SK-N-SH treated with all-trans-retinoic acid at 6 μM for 48 hours (cell line): ENCODE data around the gene OR52K1.

Experiments
- ATAC-seq: fragments of 200-7000 bp; cut with Tn5 transposase; 3 replicates; pipeline ENCODE4 v1.9.1; 2020; ENCODE audit warnings: mild to moderate bottlenecking, moderate library complexity
- BACH2 ChIP-seq: fragments of 250-450 bp; sonication (Bioruptor Pico); IDR thresholded peaks from 2 replicates; pipeline ENCODE4 v1.9.0; 2021; ENCODE audit warnings: mild to moderate bottlenecking, borderline replicate concordance
- CREB5 ChIP-seq: fragments of 250-450 bp; sonication (Bioruptor Pico); IDR thresholded peaks from 2 replicates; pipeline ENCODE4 v1.5.1; 2020; ENCODE audit warnings: low read depth, mild to moderate bottlenecking, moderate library complexity
- CSDC2 ChIP-seq: fragments of 250-450 bp; sonication (Bioruptor Pico); IDR thresholded peaks from 2 replicates; pipeline ENCODE4 v1.5.0; 2020; ENCODE audit warnings: mild to moderate bottlenecking, moderate library complexity
- ESRRG ChIP-seq: fragments of 250-450 bp; sonication (Bioruptor Pico); IDR thresholded peaks from 2 replicates; pipeline ENCODE4 v1.6.1; 2021; ENCODE audit warnings: mild to moderate bottlenecking
- GLIS3 ChIP-seq: fragments of 250-450 bp; sonication (Bioruptor Pico); IDR thresholded peaks from 2 replicates; pipeline ENCODE4 v1.5.0; 2020; ENCODE audit warnings: mild to moderate bottlenecking, moderate library complexity
- ISL1 ChIP-seq: fragments of 250-450 bp; sonication (Bioruptor Pico); IDR thresholded peaks from 2 replicates; pipeline ENCODE4 v2.1.2; 2022; ENCODE audit warnings: mild to moderate bottlenecking, moderate library complexity
- OSR1 ChIP-seq: fragments of 250-450 bp; sonication (Bioruptor Pico); IDR thresholded peaks from 2 replicates; pipeline ENCODE4 v1.8.0; 2022; ENCODE audit warnings: moderate library complexity, mild to moderate bottlenecking, inconsistent platforms
- PPARA ChIP-seq: fragments of 250-450 bp; sonication (Bioruptor Pico); IDR thresholded peaks from 2 replicates; pipeline ENCODE4 v1.5.0; 2020; ENCODE audit warnings: mild to moderate bottlenecking, borderline replicate concordance
- RARB ChIP-seq: fragments of 250-450 bp; sonication (Bioruptor Pico); IDR thresholded peaks from 2 replicates; pipeline ENCODE4 v1.8.0; 2021; ENCODE audit warnings: mild to moderate bottlenecking, moderate library complexity
- SNAI2 ChIP-seq: fragments of 250-450 bp; sonication (Bioruptor Pico); IDR thresholded peaks from 2 replicates; pipeline ENCODE4 v1.5.0; 2020; ENCODE audit warnings: mild to moderate bottlenecking, moderate library complexity
- TCF4 ChIP-seq: fragments of 250-450 bp; sonication (Bioruptor Pico); IDR thresholded peaks from 2 replicates; pipeline ENCODE4 v1.8.0; 2021; ENCODE audit warnings: mild to moderate bottlenecking, moderate library complexity, borderline replicate concordance
- TOX ChIP-seq: fragments of 250-450 bp; sonication (Bioruptor Pico); IDR thresholded peaks from 2 replicates; pipeline ENCODE4 v1.8.0; 2021; ENCODE audit warnings: mild to moderate bottlenecking, moderate library complexity, borderline replicate concordance
- ZC3H10 ChIP-seq: fragments of 250-450 bp; sonication (Bioruptor Pico); IDR thresholded peaks from 2 replicates; pipeline ENCODE4 v1.5.1; 2021; ENCODE audit warnings: mild to moderate bottlenecking, moderate library complexity
- ZFP3 ChIP-seq: fragments of 250-450 bp; sonication (Bioruptor Pico); IDR thresholded peaks from 2 replicates; pipeline ENCODE4 v1.5.0; 2020; ENCODE audit warnings: mild to moderate bottlenecking, moderate library complexity
- ZFP30 ChIP-seq: fragments of 450-650 bp; formaldehyde crosslinking; IDR thresholded peaks from 2 replicates; pipeline ENCODE4 v1.5.0; 2022; ENCODE audit warnings: mild to moderate bottlenecking, moderate library complexity
- ZNF565 ChIP-seq: fragments of 450-650 bp; formaldehyde crosslinking; conservative IDR thresholded peaks from 2 replicates; pipeline ENCODE4 v1.5.0; 2020; ENCODE audit warnings: low read depth, mild to moderate bottlenecking, moderate library complexity
- ZNF70 ChIP-seq: fragments of 450-650 bp; formaldehyde crosslinking; IDR thresholded peaks from 2 replicates; pipeline ENCODE4 v1.5.0; 2020; ENCODE audit warnings: mild to moderate bottlenecking, moderate library complexity
- ZNF8 ChIP-seq: fragments of 450-650 bp; formaldehyde crosslinking; IDR thresholded peaks from 2 replicates; pipeline ENCODE4 v1.5.0; 2020; ENCODE audit warnings: mild to moderate bottlenecking, moderate library complexity
- TF ChIP-seq, protein P1 (sequence below): fragments of 250-450 bp; sonication (Bioruptor Pico); IDR thresholded peaks from 2 replicates; pipeline ENCODE4 v1.8.0; 2021; ENCODE audit warnings: low read depth, mild to moderate bottlenecking, moderate library complexity, borderline replicate concordance
- TF ChIP-seq, protein P2 (sequence below): fragments of 250-450 bp; sonication (Bioruptor Pico); IDR thresholded peaks from 2 replicates; pipeline ENCODE4 v1.5.1; 2021; ENCODE audit warnings: mild to moderate bottlenecking, moderate library complexity

The OR52K1 gene

GRCh38 chr11:4496557-4497248, 14.3 kb downstream of the OR52K1 start:
- no peak for TF ChIP-seq TOX
- TF ChIP-seq CREB5 (CRISPR knock-in tag): no peak
- no peak for TF ChIP-seq ZFP30 (CRISPR knock-in tag)
- no peak for TF ChIP-seq ISL1 (CRISPR knock-in tag)
- TF ChIP-seq ESRRG (CRISPR knock-in tag): no peak
- no peak for TF ChIP-seq ZNF70 (CRISPR knock-in tag)
- TF ChIP-seq, protein P1, sequence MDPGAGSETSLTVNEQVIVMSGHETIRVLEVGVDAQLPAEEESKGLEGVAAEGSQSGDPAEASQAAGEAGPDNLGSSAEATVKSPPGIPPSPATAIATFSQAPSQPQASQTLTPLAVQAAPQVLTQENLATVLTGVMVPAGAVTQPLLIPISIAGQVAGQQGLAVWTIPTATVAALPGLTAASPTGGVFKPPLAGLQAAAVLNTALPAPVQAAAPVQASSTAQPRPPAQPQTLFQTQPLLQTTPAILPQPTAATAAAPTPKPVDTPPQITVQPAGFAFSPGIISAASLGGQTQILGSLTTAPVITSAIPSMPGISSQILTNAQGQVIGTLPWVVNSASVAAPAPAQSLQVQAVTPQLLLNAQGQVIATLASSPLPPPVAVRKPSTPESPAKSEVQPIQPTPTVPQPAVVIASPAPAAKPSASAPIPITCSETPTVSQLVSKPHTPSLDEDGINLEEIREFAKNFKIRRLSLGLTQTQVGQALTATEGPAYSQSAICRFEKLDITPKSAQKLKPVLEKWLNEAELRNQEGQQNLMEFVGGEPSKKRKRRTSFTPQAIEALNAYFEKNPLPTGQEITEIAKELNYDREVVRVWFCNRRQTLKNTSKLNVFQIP: no peak
- TF ChIP-seq ZC3H10 (CRISPR knock-in tag): no peak
- TF ChIP-seq SNAI2 (CRISPR knock-in tag): no peak
- TF ChIP-seq ZNF565 (CRISPR knock-in tag): no peak
- TF ChIP-seq ZNF8 (CRISPR knock-in tag): no peak
- no peak for TF ChIP-seq RARB (CRISPR knock-in tag)
- no peak for ATAC-seq

DNA sequence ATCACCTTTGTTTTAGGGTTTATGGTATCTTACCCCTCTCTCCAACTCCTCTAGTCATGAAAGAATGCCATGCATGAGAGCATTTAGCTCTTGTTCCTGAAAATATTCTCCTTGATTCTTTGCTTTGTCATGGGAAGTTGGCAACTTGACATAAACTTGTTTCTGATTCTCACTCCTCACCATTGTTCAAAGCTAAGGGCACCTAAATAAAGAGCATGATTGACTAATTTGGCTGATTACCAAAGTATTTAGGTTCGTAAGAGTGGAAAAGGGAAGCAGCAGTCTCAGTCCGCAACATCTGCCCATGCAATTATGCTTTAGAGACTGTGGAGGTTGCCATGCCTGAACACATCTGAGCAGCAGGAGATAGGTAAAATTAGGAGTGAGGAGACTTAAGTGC, 26.4 kb downstream of the OR52K1 start:
- no peak for TF ChIP-seq CSDC2 (CRISPR knock-in tag)
- TF ChIP-seq PPARA (CRISPR knock-in tag): no peak
- TF ChIP-seq ZNF70 (CRISPR knock-in tag): no peak
- no peak for TF ChIP-seq RARB (CRISPR knock-in tag)
- no peak for TF ChIP-seq ZFP3 (CRISPR knock-in tag)
- TF ChIP-seq GLIS3 (CRISPR knock-in tag): no peak
- no peak for TF ChIP-seq ESRRG (CRISPR knock-in tag)
- TF ChIP-seq, protein P1: no peak
- TF ChIP-seq, all 23 proteins: peak for 0
- ATAC-seq: no peak

- no peak for ATAC-seq
- TF ChIP-seq ZNF8 (CRISPR knock-in tag) (no peak), GLIS3 (CRISPR knock-in tag) (no peak), TCF4 (no peak), BACH2 (CRISPR knock-in tag) (no peak), ZFP3 (CRISPR knock-in tag) (no peak)
These were observed 29.1 kb downstream of the OR52K1 start for GRCh38 chr11:4511282-4512245.

GRCh38 chr11:4514196-4514595, 31.8 kb downstream of the OR52K1 start:
- TF ChIP-seq CSDC2 (CRISPR knock-in tag) (no peak), GLIS3 (CRISPR knock-in tag) (no peak)
- TF ChIP-seq, all 23 proteins: peak for 0

DNA sequence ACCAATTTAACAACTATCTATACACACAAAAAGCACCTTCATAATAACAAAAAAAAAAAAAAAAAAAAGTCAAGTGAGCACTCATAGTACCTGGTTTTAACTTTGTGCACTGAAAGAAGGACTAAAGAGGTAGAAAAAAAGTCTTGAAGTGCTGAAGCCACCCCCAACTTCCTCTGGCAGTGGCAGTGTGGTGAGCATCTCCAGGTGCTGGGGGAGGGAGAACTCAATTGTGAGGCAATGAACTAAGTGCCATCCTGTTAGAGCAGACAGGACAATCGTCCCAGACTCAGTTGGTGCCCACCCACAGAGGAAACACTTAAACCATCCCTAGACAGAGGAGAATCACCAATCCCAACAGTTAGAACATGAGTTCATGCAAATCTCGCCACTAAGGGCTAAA, 39.9 kb downstream of the OR52K1 start:
- ATAC-seq: no peak
- no peak for TF ChIP-seq ZNF70 (CRISPR knock-in tag)
- no peak for TF ChIP-seq ISL1 (CRISPR knock-in tag)
- no peak for TF ChIP-seq ESRRG (CRISPR knock-in tag)
- TF ChIP-seq CREB5 (CRISPR knock-in tag): no peak
- TF ChIP-seq, protein P1: no peak
- no peak for TF ChIP-seq PPARA (CRISPR knock-in tag)
- TF ChIP-seq ZNF8 (CRISPR knock-in tag): no peak
- TF ChIP-seq, protein P2, sequence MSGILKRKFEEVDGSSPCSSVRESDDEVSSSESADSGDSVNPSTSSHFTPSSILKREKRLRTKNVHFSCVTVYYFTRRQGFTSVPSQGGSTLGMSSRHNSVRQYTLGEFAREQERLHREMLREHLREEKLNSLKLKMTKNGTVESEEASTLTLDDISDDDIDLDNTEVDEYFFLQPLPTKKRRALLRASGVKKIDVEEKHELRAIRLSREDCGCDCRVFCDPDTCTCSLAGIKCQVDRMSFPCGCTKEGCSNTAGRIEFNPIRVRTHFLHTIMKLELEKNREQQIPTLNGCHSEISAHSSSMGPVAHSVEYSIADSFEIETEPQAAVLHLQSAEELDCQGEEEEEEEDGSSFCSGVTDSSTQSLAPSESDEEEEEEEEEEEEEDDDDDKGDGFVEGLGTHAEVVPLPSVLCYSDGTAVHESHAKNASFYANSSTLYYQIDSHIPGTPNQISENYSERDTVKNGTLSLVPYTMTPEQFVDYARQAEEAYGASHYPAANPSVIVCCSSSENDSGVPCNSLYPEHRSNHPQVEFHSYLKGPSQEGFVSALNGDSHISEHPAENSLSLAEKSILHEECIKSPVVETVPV: no peak
- TF ChIP-seq OSR1 (CRISPR knock-in tag): no peak
- TF ChIP-seq CSDC2 (CRISPR knock-in tag): no peak
- no peak for TF ChIP-seq ZFP3 (CRISPR knock-in tag)

More at GRCh38 chr11:4514196-4514595, 31.8 kb downstream of the OR52K1 start:
- no peak for ATAC-seq
